H4 (cell line): Measurements from ENCODE around the gene MYOF. TPM values are rescaled to one million over a fixed set of nuclear protein-coding genes. Genes with fewer than 3 reads are reported as not detected.
A peak's percentile ranks its signal among the peaks of the same experiment; 100 is the strongest.
"Not testable (repeated sequence)": the region's sequence is repeated elsewhere in the genome, so short reads cannot be mapped to it uniquely, and the experiment has no call there.

ENCODE experiments used
- DNase-seq: peaks from one replicate; pipeline ENCODE4 v3.0.0-alpha.2; 2015; ENCODE audit warnings: low spot score
- total RNA-seq: library from RNA; depleted of rRNA; stranded (reverse); fragments of >200 nt; shearing (Covaris generic); gene quantifications from 2 replicates; pipeline ENCODE4 v1.2.3, GENCODE V29; 2014

The MYOF gene
- total RNA-seq, 1 experiment from 2014 or later: 30.2 TPM

- DNase-seq: no peak
Measured at GRCh38 chr10:93476756-93477155, 5.4 kb downstream of the MYOF start.

- DNase-seq: no peak
Measured at GRCh38 chr10:93475871-93476270, 6.3 kb downstream of the MYOF start.

- no peak for DNase-seq
Measured at GRCh38 chr10:93475227-93475626, 6.9 kb downstream of the MYOF start.

GRCh38 chr10:93473804-93474472 lies 8.2 kb downstream of the MYOF start:
- no peak for DNase-seq

DNA sequence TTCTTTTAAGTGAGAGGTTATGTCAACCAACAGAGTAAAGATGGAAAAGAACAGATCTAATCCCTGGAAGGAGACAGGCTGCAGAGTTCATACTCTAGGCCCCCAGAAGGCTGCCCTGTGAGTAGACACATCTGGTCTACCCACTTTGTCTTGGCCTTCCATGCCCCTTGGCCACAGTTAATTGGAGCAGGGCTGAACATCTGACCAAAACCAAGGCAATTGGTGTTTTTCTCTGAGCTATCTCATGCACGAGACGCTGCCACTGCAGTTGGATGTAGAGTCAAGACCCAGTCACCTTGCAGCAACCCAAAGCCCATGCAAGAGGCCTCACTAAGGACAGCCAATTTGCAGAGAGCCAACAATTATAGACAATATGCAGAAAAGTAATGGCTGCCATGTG lies 9.0 kb downstream of the MYOF start:
- DNase-seq: no peak

DNA sequence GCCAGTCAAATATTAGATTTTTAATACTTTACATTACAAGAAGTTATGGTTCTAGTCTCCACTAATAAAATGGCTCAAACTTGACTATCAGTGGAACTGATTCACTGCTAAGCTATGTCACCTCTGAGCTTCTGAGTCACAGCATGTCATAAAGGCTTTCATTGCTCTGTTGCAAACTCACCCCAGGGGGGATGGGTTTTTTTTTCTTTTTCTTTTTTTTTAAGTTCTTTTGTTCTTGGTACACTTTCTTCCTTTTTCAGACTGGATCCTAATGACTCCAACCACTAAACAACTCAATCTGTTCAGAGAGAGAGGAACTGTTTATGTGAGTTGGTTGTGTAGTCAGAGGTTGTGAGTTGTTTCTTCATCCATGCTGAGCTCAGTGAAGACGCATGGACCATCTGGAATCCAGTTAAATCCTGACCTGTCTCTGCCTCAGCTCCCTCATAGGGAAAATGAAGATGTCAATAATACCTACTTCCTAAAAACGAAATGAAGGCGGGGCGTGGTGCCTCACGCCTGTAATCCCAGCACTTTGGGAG lies 11.0 kb downstream of the MYOF start:
- peak; percentile 90 for DNase-seq

GRCh38 chr10:93469454-93469853 lies 12.7 kb downstream of the MYOF start:
- peak; percentile 34 for DNase-seq

DNA sequence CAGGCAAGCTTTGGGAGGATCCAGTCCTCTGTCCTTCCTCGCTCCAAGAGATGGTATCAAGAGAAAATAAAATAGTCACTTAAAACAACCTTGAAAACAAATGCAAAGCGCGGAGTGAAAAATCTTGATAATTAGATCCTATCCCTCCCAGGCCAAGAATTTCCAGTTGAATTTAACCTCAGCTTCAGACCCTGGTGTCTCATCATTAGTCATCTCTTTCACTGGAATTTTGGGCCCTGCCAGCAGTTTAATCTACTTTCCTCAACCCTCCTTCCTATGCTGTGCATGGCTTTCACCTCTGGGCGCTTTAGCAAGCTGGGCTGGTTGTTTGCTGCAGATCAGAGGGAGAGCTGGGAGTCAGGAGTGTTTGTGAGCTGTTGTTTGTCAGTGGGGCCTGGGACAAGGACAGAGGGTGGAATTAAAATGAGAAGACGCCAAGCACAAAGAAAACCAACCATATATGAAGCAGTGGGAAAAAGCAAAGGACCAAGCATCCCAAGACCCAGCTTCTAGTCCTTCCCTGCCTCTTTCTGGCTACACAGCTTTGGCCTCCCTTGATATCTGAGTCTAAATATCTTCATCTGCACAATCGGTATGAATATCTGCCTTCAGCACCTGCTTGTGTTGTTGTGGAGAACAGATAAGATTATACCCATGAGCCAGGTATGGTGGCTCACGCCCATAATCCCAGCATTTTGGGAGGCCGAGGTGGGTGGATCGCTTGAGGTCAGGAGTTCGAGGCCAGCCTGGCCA lies 13.5 kb downstream of the MYOF start:
- peak; percentile 83 for DNase-seq

DNA sequence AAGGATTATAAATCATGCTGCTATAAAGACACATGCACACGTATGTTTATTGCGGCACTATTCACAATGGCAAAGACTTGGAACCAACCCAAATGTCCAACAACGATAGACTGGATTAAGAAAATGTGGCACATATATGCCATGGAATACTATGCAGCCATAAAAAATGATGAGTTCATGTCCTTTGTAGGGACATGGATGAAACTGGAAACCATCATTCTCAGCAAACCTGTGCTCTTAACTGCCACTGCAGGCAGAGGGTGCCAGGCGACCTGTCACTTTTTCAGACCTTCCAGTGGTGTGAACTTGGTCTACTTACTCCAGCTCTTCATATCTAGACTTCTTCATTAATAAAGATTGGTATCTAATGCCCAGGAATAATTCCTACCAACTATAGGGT lies 14.5 kb downstream of the MYOF start:
- not testable (repeated sequence) for DNase-seq

- peak; percentile 96 for DNase-seq
Measured at GRCh38 chr10:93465806-93466675, 16.1 kb downstream of the MYOF start.

DNA sequence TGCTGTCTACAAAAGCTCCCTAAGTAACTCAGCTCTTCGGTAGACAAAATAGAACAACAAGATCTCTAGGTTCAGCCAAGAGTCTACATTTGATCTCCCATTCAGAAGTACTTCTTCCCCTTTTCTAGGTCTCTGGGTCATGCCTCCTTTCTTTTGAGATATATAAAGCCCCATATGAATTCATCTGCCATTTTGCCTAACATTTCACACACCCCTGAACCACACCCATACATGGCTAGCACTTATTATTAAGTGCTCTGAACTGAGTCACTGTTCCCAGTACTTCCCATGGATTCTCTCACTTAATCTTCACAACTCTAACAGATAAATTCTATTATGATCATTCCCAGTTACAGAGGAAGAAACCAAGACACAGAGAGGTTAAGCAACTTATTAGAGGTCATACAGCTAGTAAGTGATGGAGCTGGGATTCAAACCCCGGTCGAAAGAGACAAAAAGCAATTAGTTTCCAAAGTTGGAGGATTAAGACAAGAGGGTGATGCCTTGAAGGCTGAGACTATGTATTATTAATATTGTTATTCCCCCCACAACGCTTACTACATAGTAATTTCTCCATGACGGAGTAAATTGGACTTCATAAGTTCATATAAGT lies 17.3 kb downstream of the MYOF start:
- DNase-seq: no peak

DNA sequence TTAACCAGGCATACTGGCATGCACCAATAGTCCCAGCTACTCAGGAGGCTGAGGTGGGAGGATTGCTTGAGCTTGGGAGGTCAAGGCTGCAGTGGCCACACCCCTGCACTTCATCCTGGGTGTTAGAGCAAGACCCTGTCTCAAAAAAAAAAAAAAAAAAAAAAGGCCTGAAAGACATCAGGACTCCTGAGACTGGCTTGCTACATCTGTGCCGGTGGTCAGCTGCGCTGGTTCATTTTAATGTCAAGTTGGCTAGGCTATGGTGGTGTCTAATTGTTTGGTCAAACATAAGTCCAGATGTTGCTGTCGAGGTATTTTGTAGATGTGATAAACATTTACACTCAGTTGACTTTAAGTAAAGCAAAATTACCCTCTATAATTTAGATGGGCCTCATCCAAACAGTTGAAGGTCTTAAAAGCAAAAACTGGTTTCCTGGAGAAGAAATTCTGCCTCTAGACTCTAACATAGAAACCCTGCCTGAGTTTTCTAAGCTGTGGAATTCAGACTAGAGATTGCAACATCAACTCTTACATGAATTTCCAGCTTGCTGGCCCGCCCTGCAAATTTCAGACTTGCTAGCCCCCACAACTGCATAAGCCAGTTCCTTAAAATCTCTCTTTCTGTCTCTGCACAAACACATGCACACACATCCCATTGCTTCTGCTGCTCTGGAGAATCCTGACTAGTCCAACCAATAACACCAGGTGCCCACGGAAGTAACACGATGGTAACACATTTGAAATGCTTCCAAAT lies 18.2 kb downstream of the MYOF start:
- no peak for DNase-seq

DNA sequence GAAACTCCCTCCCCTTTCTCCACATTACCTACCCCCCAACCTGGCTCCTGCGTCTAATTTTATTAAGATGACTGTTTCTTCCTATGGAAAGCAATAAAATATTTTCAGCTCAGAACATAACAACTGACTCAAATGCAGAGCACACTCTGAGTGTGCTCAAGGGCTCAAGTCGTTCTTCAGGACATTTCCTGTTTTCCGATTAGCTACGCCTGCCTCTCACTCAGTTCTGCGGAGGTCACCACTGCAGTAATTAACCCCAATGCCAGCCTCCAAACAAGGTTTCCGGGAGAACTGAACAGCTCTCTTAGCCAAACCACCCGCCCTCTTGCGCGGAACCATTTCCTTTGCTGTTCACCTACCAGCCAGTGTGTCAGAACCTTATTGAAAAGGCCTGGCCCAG lies 19.3 kb downstream of the MYOF start:
- peak; percentile 60 for DNase-seq

DNA sequence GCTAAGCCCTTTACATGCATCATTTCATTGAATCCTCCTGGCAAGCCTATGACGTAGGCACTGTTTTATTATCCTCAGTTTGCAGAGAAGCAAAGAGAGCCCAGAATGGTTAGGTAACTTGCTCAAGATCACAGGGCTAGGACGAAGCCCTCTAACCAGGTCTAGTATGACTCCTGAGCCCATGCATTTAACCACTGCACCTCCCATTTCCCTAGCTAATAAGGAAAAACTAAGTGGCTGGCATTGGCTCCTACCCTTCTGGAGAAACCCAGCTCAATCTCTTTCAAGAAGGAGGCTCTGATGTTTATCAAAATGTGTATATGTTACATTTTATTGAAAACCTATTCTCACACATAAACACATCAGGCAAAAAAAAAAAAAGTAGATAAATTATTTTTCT lies 19.8 kb downstream of the MYOF start:
- DNase-seq: no peak

GRCh38 chr10:93461807-93462178 lies 20.3 kb downstream of the MYOF start:
- DNase-seq: peak; percentile 91

GRCh38 chr10:93461109-93461806 lies 20.9 kb downstream of the MYOF start:
- DNase-seq: no peak

GRCh38 chr10:93459466-93459865 lies 22.7 kb downstream of the MYOF start:
- DNase-seq: no peak

- peak; percentile 100 for DNase-seq
Measured at GRCh38 chr10:93458821-93459257, 23.3 kb downstream of the MYOF start.

GRCh38 chr10:93457511-93457910 lies 24.6 kb downstream of the MYOF start:
- no peak for DNase-seq

- DNase-seq: no peak
Measured at GRCh38 chr10:93456480-93456879, 25.7 kb downstream of the MYOF start.
